DOHH2 (cell line): ENCODE measurements around the gene RAB33A.
"Not testable (repeated sequence)": the region's sequence is repeated elsewhere in the genome, so short reads cannot be mapped to it uniquely, and the experiment has no call there.

Source experiments
- H3F3A ChIP-seq: fragments of 200-600 bp; sonication (generic), shearing (Covaris generic); 2 replicates; pipeline ENCODE4 v1.6.0; 2016; ENCODE audit warnings: antibody characterized with exemption, mild to moderate bottlenecking; ENCODE audit not compliant: control insufficient read depth, insufficient read depth
- H3K27ac ChIP-seq: fragments of 200-600 bp; sonication (generic); 2 replicates; pipeline ENCODE4 v1.5.1; 2014; ENCODE audit warnings: low read depth, mild to moderate bottlenecking, low read length, moderate library complexity
- H3K27me3 ChIP-seq: fragments of 200-600 bp; sonication (generic); 2 replicates; pipeline ENCODE4 v1.6.1; 2014; ENCODE audit warnings: mild to moderate bottlenecking, low read length, mixed read lengths; ENCODE audit not compliant: control insufficient read depth
- H3K36me3 ChIP-seq: fragments of 200-600 bp; sonication (generic); 2 replicates; pipeline ENCODE4 v1.6.1; 2014; ENCODE audit warnings: mild to moderate bottlenecking, low read length, moderate library complexity, mixed read lengths; ENCODE audit not compliant: control insufficient read depth
- H3K4me1 ChIP-seq: fragments of 200-600 bp; sonication (generic); 2 replicates; pipeline ENCODE4 v1.6.1; 2014; ENCODE audit warnings: mild to moderate bottlenecking, low read length, mixed read lengths; ENCODE audit not compliant: control insufficient read depth
- H3K4me2 ChIP-seq: fragments of 200-600 bp; sonication (generic); 2 replicates; pipeline ENCODE4 v1.6.0; 2014; ENCODE audit warnings: mild to moderate bottlenecking, low read length, moderate library complexity
- H3K4me3 ChIP-seq: fragments of 200-600 bp; sonication (generic); 2 replicates; pipeline ENCODE4 v1.5.1; 2014; ENCODE audit warnings: mild to moderate bottlenecking, low read length, mixed read lengths
- H3K79me2 ChIP-seq: fragments of 200-600 bp; sonication (generic); 2 replicates; pipeline ENCODE4 v1.6.1; 2014; ENCODE audit warnings: mild to moderate bottlenecking, low read length, mixed read lengths; ENCODE audit not compliant: control insufficient read depth
- H3K9me2 ChIP-seq: fragments of 200-600 bp; sonication (generic); replicated peaks from 2 replicates; pipeline ENCODE4 v1.6.1; 2014; ENCODE audit warnings: mild to moderate bottlenecking, low read length, mixed read lengths; ENCODE audit not compliant: control insufficient read depth
- H3K9me3 ChIP-seq: fragments of 200-600 bp; sonication (generic); 2 replicates; pipeline ENCODE4 v1.6.1; 2014; ENCODE audit warnings: antibody characterized with exemption, low read length, mixed read lengths; ENCODE audit not compliant: control insufficient read depth, insufficient read depth
- H4K20me1 ChIP-seq: fragments of 200-600 bp; sonication (generic); 2 replicates; pipeline ENCODE4 v1.6.0; 2014; ENCODE audit warnings: low read depth, mild to moderate bottlenecking, antibody characterized with exemption, low read length, moderate library complexity; ENCODE audit not compliant: control insufficient read depth, insufficient read depth
- CTCF ChIP-seq: fragments of 200-600 bp; sonication (generic); IDR thresholded peaks from one replicate; pipeline ENCODE4 v1.5.1; 2014; ENCODE audit warnings: antibody characterized with exemption, mild to moderate bottlenecking, low read depth, low read length; ENCODE audit not compliant: poor library complexity, severe bottlenecking
- EZH2phosphoT487 ChIP-seq: fragments of 200-600 bp; sonication (generic); IDR thresholded peaks from 2 replicates; pipeline ENCODE4 v1.6.1; 2017; ENCODE audit warnings: borderline replicate concordance, mild to moderate bottlenecking, antibody characterized with exemption, low read length, moderate library complexity, mixed read lengths

The RAB33A gene

GRCh38 chrX:130216320-130216719 is 44.6 kb downstream of the RAB33A start:
- Histone ChIP-seq H4K20me1 (no peaks in the 10 kb centered on the region), H3K4me1 (no peaks in the 10 kb centered on the region), H3K4me3 (no peak overlapping the region), H3K79me2 (no peaks in the 10 kb centered on the region), H3F3A (no peaks in the 10 kb centered on the region), H3K9me2 (no peaks in the 10 kb centered on the region), H3K36me3 (peaks cover 37% of the 10 kb centered on the region), H3K27me3 (no peaks in the 10 kb centered on the region), H3K9me3 (no peaks in the 10 kb centered on the region), H3K27ac (no peak overlapping the region), H3K4me2 (no peak overlapping the region)
- TF ChIP-seq CTCF (no peak), EZH2phosphoT487 (no peak)

DNA sequence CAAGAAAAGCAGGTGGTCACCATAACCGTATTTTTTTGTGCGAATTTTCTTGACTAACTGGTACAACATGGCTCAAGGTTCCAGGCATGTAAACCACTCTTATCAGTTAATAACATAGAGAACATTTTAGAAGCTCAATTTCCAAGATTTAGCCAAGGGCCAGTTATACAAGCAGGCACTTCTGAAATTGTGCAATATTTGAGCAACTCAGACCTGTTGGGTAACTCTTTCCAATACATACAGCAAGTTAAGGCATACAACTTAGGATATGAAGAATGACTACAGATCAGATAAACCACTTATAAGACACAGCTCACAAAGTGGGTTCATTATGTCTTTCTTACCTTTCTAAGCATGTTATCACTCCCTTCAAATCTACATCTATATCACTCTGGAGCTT is 53.0 kb downstream of the RAB33A start:
- H3K4me1 ChIP-seq: no peaks in the 10 kb centered on the region
- no peaks in the 10 kb centered on the region for H4K20me1 ChIP-seq
- no peaks in the 10 kb centered on the region for H3F3A ChIP-seq
- no peaks in the 10 kb centered on the region for H3K27me3 ChIP-seq
- H3K79me2 ChIP-seq: no peaks in the 10 kb centered on the region
- no peak overlapping the region for H3K4me2 ChIP-seq
- TF ChIP-seq EZH2phosphoT487 (no peak), CTCF (no peak)
- H3K27ac ChIP-seq: no peak overlapping the region
- no peaks in the 10 kb centered on the region for H3K9me2 ChIP-seq
- no peak overlapping the region for H3K4me3 ChIP-seq
- peaks cover 34% of the 10 kb centered on the region for H3K36me3 ChIP-seq
- H3K9me3 ChIP-seq: no peaks in the 10 kb centered on the region

DNA sequence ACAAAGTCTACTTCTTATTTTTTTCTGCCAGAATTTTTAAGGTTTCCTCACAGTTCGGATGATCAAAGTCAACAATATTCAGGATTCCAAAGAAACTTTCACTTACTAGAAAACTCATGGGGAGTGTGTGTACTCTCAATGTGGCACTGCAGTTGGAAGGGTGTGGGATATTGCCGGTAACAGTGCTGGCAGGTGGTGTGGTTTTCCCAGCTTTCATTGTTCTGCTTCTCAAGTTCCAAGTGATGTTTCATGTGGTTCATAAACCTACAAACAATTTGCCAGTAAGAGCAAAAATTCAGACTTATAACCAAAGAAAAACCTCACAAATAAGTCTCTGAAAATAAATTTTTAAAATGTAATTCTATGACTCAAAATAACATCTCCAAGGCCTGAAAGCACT is 57.1 kb downstream of the RAB33A start:
- H3K27ac ChIP-seq: no peak overlapping the region
- no peaks in the 10 kb centered on the region for H3K4me1 ChIP-seq
- no peak overlapping the region for H3K4me3 ChIP-seq
- no peak overlapping the region for H3K4me2 ChIP-seq
- H3K9me3 ChIP-seq: no peaks in the 10 kb centered on the region
- TF ChIP-seq CTCF: no peak
- no peak for TF ChIP-seq EZH2phosphoT487
- H3K27me3 ChIP-seq: no peaks in the 10 kb centered on the region
- no peaks in the 10 kb centered on the region for H3K79me2 ChIP-seq
- H4K20me1 ChIP-seq: no peaks in the 10 kb centered on the region
- H3F3A ChIP-seq: no peaks in the 10 kb centered on the region
- peaks cover 57% of the 10 kb centered on the region for H3K36me3 ChIP-seq
- H3K9me2 ChIP-seq: no peaks in the 10 kb centered on the region

DNA sequence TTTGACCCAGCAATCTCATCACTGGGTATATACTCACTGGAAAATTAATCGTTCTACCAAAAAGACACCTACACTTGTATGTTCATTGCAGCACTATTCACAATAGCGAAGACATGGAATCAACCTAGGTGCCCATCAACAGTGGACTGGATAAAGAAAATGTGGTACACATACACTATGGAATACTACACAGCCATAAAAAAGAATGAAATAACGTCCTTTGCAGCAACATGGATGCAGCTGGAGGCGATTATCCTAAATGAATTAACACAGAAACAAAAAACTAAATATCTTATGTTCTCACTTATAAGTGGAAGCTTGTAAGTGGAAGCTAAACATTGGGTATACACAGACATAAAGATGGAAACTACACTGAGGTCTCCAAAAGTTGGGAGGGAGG is 59.4 kb downstream of the RAB33A start:
- H3F3A ChIP-seq, H3K27ac ChIP-seq, H3K9me3 ChIP-seq, H3K4me2 ChIP-seq, H3K9me2 ChIP-seq, H3K4me3 ChIP-seq, H4K20me1 ChIP-seq, H3K79me2 ChIP-seq, H3K4me1 ChIP-seq, H3K27me3 ChIP-seq: not testable (repeated sequence)
- peaks cover 51% of the 10 kb centered on the region for H3K36me3 ChIP-seq
